ENCODE results near the gene HHIP. TPM values are rescaled to one million over a fixed set of nuclear protein-coding genes. Genes with fewer than 3 reads are reported as not detected.

Gene HHIP
- total and polyA plus RNA-seq, 9 of the 15 experiments (the other 6 are each of a cell fraction or from before 2014, with no cell fraction given) = 0.09 TPM; not detected in 8

DNA sequence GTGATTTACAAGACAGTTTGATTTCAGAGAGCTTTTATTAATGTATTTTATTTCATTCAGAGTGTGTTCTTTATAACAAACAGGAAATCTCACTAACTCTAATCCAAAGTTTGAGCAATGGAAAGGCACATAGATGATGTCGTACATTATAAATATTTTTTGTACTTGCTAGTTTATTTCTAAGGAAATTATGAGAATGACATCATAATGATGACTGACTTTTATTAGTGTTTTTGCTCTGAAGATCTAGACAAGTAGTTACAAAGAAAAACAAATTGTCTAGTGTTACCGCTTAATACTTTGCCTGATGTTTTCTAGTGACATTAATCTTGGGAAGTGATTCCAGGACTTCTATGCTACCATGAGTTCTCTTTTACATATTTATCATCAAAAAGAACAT is 43.2 kb downstream of the HHIP start:
- Histone ChIP-seq H3K79me2 (ENCODE audit: control insufficient read depth, insufficient read depth, low read length) (no peaks in the 10 kb centered on the region), H3K4me2 (ENCODE audit: insufficient read depth, low read length) (no peak overlapping the region), H3K27me3 (ENCODE audit: control insufficient read depth in 2 of 2, insufficient read depth in 2 of 2, low read length in 2 of 2) (no peaks in the 10 kb centered on the region), H3K9me1 (ENCODE audit: control insufficient read depth, insufficient read depth, low read length) (no peaks in the 10 kb centered on the region), H2AFZ (ENCODE audit: low read depth, low read length) (no peak overlapping the region), H3K9ac (ENCODE audit: insufficient read depth in 1 of 2, low read depth in 2 of 2, low read length in 2 of 2) (no peak overlapping the region), H3K4me3 (no peak overlapping the region), H3K9me3 (replicated peaks; ENCODE audit: control insufficient read depth, insufficient read depth, low read depth, low read length) (no peaks in the 10 kb centered on the region), H3K27ac (ENCODE audit: extremely low read depth, low read depth, low read length) (no peak overlapping the region), H3K36me3 (ENCODE audit: control insufficient read depth, insufficient read depth, low read length) (no peaks in the 10 kb centered on the region), H3K4me1 (replicated peaks in 1 of 2; ENCODE audit: control insufficient read depth in 2 of 2, insufficient read depth in 2 of 2, low read length in 2 of 2) (no peaks in the 10 kb centered on the region), H4K20me1 (replicated peaks; ENCODE audit: control insufficient read depth, insufficient read depth, low read length) (no peaks in the 10 kb centered on the region)
- no peak for FAIRE-seq
- no peak for ATAC-seq
- WGBS (ENCODE audit: insufficient coverage, low coverage, missing lambda C conversion rate) = 0% methylated on average over 2 of the region's 2 CpGs
- BruUV-seq (replicated peaks) = no TSS peak
- ChIA-PET POLR2A (no interaction called here), CTCF (ENCODE audit: low intra/inter-chr PET ratio) (no interaction called here)
- no peak for DNase-seq (ENCODE audit: extremely low read depth in 1 of 4, low spot score in 3 of 4)
- intact Hi-C loops (cut with micrococcal nuclease) = no loop called here
- TF ChIP-seq, protein P1, sequence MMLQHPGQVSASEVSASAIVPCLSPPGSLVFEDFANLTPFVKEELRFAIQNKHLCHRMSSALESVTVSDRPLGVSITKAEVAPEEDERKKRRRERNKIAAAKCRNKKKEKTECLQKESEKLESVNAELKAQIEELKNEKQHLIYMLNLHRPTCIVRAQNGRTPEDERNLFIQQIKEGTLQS (IDR thresholded peaks at IDR 0.05) = peak; percentile 9; the same call in 1 of the 2 replicates
- TF ChIP-seq, protein P1 (CRISPR knock-in tag; conservative IDR thresholded peaks at IDR 0.05) = no peak
- TF ChIP-seq HMGN3 (IDR thresholded peaks at IDR 0.05; ENCODE audit: borderline replicate concordance, extremely low read depth, insufficient read length, low read depth, low read length) = no peak
- in situ Hi-C loops (cut with MboI) = no loop called here

DNA sequence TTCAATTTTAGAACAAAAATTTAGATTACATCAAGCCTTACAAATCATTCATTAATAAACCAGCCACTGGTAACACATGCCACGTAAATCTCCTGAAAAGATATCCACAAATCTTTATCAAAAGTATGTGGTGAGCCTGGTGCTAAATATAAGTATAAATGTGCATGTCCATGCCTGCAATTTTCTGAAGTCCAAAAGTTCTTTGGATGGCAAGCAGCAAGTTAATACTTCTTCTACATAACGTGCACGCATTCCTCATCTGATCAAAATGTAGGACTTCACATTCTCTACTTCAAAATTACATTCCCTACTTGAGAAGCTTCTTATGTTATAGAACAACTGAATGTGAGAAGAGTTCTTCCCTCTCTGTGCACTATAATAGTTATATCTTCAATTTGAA is 49.8 kb downstream of the HHIP start:
- no TSS peak for BruUV-seq (replicated peaks)
- Histone ChIP-seq H3K79me2 (ENCODE audit: control insufficient read depth, insufficient read depth, low read length) (no peaks in the 10 kb centered on the region), H3K9me1 (ENCODE audit: control insufficient read depth, insufficient read depth, low read length) (no peaks in the 10 kb centered on the region), H3K27ac (ENCODE audit: extremely low read depth, low read depth, low read length) (no peak overlapping the region), H3K27me3 (ENCODE audit: control insufficient read depth in 2 of 2, insufficient read depth in 2 of 2, low read length in 2 of 2) (no peaks in the 10 kb centered on the region), H3K9me3 (replicated peaks; ENCODE audit: control insufficient read depth, insufficient read depth, low read depth, low read length) (no peaks in the 10 kb centered on the region), H3K4me2 (ENCODE audit: insufficient read depth, low read length) (no peak overlapping the region), H3K36me3 (ENCODE audit: control insufficient read depth, insufficient read depth, low read length) (no peaks in the 10 kb centered on the region), H3K4me3 (no peak overlapping the region), H2AFZ (ENCODE audit: low read depth, low read length) (no peak overlapping the region), H3K4me1 (replicated peaks in 1 of 2; ENCODE audit: control insufficient read depth in 2 of 2, insufficient read depth in 2 of 2, low read length in 2 of 2) (no peaks in the 10 kb centered on the region), H3K9ac (ENCODE audit: insufficient read depth in 1 of 2, low read depth in 2 of 2, low read length in 2 of 2) (no peak overlapping the region), H4K20me1 (replicated peaks; ENCODE audit: control insufficient read depth, insufficient read depth, low read length) (no peaks in the 10 kb centered on the region)
- CTCF ChIA-PET (ENCODE audit: low intra/inter-chr PET ratio) = interaction anchor here (0.6 kb wide), 1 partner anchor 1324 kb away, joined by 3 read pairs; no protein-coding TSS in a partner anchor
- no peak for ATAC-seq
- no peak for FAIRE-seq
- no peak for DNase-seq (ENCODE audit: extremely low read depth in 1 of 4, low spot score in 3 of 4)
- WGBS (ENCODE audit: insufficient coverage, low coverage, missing lambda C conversion rate) = 2% methylated on average over 3 of the region's 3 CpGs
- POLR2A ChIA-PET = no interaction called here
- TF ChIP-seq BRD9 (IDR thresholded peaks at IDR 0.05; ENCODE audit: low read depth, partially characterized antibody) (no peak), FOXJ3 (CRISPR knock-in tag; IDR thresholded peaks at IDR 0.05) (no peak)
- intact Hi-C loops (cut with micrococcal nuclease) (no loop called here), in situ Hi-C loops (cut with MboI) (no loop called here)
